Psoas muscle (tissue), 8 donors: ENCODE results near the gene CCDC197. TPM values are rescaled to one million over a fixed set of nuclear protein-coding genes. Genes with fewer than 3 reads are reported as not detected.

Experiments used
- ATAC-seq, 4 donors: fragments of 200-7000 bp; cut with Tn5 transposase; one replicate each; pipeline ENCODE4 v1.9.1; 2020; ENCODE audit warnings: moderate library complexity in 3 of 4, mild to moderate bottlenecking in 2 of 4
- DNase-seq, 2 donors: peaks; one replicate each; pipeline ENCODE4 v3.0.0-alpha.2; 2020
- H3K27ac ChIP-seq: fragments of 200-600 bp; one replicate; pipeline ENCODE4 v1.8.0; 2022
- H3K27me3 ChIP-seq, 3 donors: fragments of 200-600 bp in 1 of 3; one replicate each; pipeline versions ENCODE4 v1.6.1 to v1.8.0; 2013 to 2022; ENCODE audit warnings: low read length in 2 of 3, mild to moderate bottlenecking in 2 of 3, moderate library complexity in 1 of 3; ENCODE audit not compliant: insufficient read depth in 3 of 3
- H3K36me3 ChIP-seq, 2 donors: fragments of 200-600 bp in 1 of 2; one replicate each; pipeline versions ENCODE4 v1.6.1 to v1.8.0; 2013 to 2022; ENCODE audit warnings: low read depth in 1 of 2, mild to moderate bottlenecking in 1 of 2, moderate library complexity in 1 of 2; ENCODE audit not compliant: insufficient read depth in 1 of 2
- H3K4me1 ChIP-seq: fragments of 200-600 bp; one replicate; pipeline ENCODE4 v1.8.0; 2022
- H3K4me3 ChIP-seq: fragments of 200-600 bp; one replicate; pipeline ENCODE4 v1.8.0; 2022; ENCODE audit warnings: mild to moderate bottlenecking
- H3K9me3 ChIP-seq: fragments of 200-600 bp; one replicate; pipeline ENCODE4 v1.8.0; 2022
- WGBS, 3 donors: extraction: QIAGEN DNeasy Blood & Tissue Kit; methylation state at CpG; one replicate each; pipeline versions ENCODE4 v1.1.6 to v1.1.7; 2013; 5-methylcytosine and 5-hydroxymethylcytosine counted together
- intact Hi-C, 2 donors: fragments of 100-400 bp; cut with DNase I; formaldehyde crosslinking; loops; one replicate each; pipeline versions ENCODE4 v1.11.0 to v1.14.2; 2022
- polyA plus RNA-seq, 3 donors: library from polyadenylated mRNA; stranded (reverse); fragments of 200-250 nt; gene quantifications; one replicate each; pipeline ENCODE4 v1.2.3, GENCODE V29; 2013
- total RNA-seq, 4 donors: library from RNA; stranded (reverse); fragmentation: NEBNext Ultra II Directional in 2 of 4; extraction: Animal tissue kit (Norgen Biotek cat#: 25700) in 2 of 4; gene quantifications; one replicate each; pipeline versions ENCODE4 v1.2.1 to v1.2.4, GENCODE V29; 2021 to 2023
- TF ChIP-seq, protein P1 (sequence below): fragments of 200-600 bp; IDR thresholded peaks from one replicate; pipeline ENCODE4 v1.8.0; 2022; ENCODE audit warnings: antibody characterized with exemption
- donor health status: healthy with polysubstance abuse.
- donor health status: DM: no; HTN: no; CAD: no; lungs with moderate emphysema.
- donor health status: Bipolar disorder and iron deficiency.
- donor health status: healthy.
- donor health status: DM: yes; HTN: yes; CAD: no.
- donor health status: DM: no; HTN: no; CAD: no.
- donor health status: DM: no; HTN: no; CAD: no.
- donor health status: DM: yes; HTN: yes; CAD: no.

CCDC197 gene
- total and polyA plus RNA-seq, 7 donors: 0.04 to 3.9 (median 0.71) TPM

GRCh38 chr14:93999573-93999972, 2.5 kb downstream of the CCDC197 start:
- Histone ChIP-seq H3K36me3 (no peaks in the 10 kb centered on the region), H3K9me3 (no peaks in the 10 kb centered on the region), H3K4me3 (no peak overlapping the region), H3K27ac (peak overlapping the region; percentile 93), H3K27me3 (no peaks in the 10 kb centered on the region), H3K4me1 (peaks cover 47% of the 10 kb centered on the region)
- intact Hi-C loops: loop anchor here in 1 of 2 donors (5.0 kb wide), 1 partner anchor 42 kb away; no protein-coding TSS in a partner anchor
- 69 to 77% (median 77%) methylated on average over 8 of the region's 8 CpGs for WGBS, 3 donors
- TF ChIP-seq, protein P1, sequence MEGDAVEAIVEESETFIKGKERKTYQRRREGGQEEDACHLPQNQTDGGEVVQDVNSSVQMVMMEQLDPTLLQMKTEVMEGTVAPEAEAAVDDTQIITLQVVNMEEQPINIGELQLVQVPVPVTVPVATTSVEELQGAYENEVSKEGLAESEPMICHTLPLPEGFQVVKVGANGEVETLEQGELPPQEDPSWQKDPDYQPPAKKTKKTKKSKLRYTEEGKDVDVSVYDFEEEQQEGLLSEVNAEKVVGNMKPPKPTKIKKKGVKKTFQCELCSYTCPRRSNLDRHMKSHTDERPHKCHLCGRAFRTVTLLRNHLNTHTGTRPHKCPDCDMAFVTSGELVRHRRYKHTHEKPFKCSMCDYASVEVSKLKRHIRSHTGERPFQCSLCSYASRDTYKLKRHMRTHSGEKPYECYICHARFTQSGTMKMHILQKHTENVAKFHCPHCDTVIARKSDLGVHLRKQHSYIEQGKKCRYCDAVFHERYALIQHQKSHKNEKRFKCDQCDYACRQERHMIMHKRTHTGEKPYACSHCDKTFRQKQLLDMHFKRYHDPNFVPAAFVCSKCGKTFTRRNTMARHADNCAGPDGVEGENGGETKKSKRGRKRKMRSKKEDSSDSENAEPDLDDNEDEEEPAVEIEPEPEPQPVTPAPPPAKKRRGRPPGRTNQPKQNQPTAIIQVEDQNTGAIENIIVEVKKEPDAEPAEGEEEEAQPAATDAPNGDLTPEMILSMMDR: peak; percentile 9
- ATAC-seq: no peak
- peak in 1 of 2 donors; percentile 17 for DNase-seq

- H3K27me3 ChIP-seq: no peaks in the 10 kb centered on the region
- no peak overlapping the region for H3K27ac ChIP-seq
- TF ChIP-seq, protein P1: no peak
- peaks cover 45% of the 10 kb centered on the region for H3K4me1 ChIP-seq
- ATAC-seq (no peak), DNase-seq (peak in 1 of 2 donors; percentile 36)
- 85 to 91% (median 88%) methylated on average over 6 of the region's 6 CpGs for WGBS, 3 donors
- H3K36me3 ChIP-seq: peaks cover 0 to 4% of the 10 kb centered on the region in 2 donors
- intact Hi-C loops: loop anchor here in 1 of 2 donors (5.0 kb wide), 1 partner anchor 58 kb away; no protein-coding TSS in a partner anchor
- no peaks in the 10 kb centered on the region for H3K9me3 ChIP-seq
- no peak overlapping the region for H3K4me3 ChIP-seq
These were observed 3.2 kb downstream of the CCDC197 start for GRCh38 chr14:94000267-94000666.

DNA sequence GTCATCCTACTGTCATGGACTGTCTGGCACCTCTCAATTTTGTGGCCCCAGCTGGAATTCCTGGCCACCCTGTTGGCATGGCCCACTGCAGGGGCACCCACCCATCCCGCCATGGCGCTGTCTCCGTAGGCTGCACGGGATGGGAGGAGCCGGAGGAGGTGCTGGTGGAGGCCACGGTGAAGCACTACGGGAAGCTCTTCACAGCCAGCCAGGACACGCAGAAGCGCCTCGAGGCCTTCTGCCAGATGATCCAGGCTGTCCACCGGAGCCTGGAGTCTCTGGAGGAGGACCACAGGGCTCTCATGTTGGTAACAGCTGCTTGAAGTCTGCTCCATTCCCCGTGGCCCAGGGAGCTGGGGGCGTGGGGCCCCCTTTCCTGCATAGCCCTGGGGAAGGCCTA, 3.9 kb downstream of the CCDC197 start:
- no peaks in the 10 kb centered on the region for H3K9me3 ChIP-seq
- peak overlapping the region; percentile 68 for H3K27ac ChIP-seq
- ATAC-seq (peak in 2 of 4 donors; percentile 7 to 8), DNase-seq (no peak)
- TF ChIP-seq, protein P1: no peak
- H3K36me3 ChIP-seq: peaks cover 0 to 4% of the 10 kb centered on the region in 2 donors
- H3K4me1 ChIP-seq: peaks cover 38% of the 10 kb centered on the region
- no peak overlapping the region for H3K4me3 ChIP-seq
- intact Hi-C loops: loop anchor here in 1 of 2 donors (5.0 kb wide), 1 partner anchor 59 kb away; no protein-coding TSS in a partner anchor
- 26 to 57% (median 38%) methylated on average over 13 of the region's 13 CpGs for WGBS, 3 donors
- no peaks in the 10 kb centered on the region for H3K27me3 ChIP-seq

DNA sequence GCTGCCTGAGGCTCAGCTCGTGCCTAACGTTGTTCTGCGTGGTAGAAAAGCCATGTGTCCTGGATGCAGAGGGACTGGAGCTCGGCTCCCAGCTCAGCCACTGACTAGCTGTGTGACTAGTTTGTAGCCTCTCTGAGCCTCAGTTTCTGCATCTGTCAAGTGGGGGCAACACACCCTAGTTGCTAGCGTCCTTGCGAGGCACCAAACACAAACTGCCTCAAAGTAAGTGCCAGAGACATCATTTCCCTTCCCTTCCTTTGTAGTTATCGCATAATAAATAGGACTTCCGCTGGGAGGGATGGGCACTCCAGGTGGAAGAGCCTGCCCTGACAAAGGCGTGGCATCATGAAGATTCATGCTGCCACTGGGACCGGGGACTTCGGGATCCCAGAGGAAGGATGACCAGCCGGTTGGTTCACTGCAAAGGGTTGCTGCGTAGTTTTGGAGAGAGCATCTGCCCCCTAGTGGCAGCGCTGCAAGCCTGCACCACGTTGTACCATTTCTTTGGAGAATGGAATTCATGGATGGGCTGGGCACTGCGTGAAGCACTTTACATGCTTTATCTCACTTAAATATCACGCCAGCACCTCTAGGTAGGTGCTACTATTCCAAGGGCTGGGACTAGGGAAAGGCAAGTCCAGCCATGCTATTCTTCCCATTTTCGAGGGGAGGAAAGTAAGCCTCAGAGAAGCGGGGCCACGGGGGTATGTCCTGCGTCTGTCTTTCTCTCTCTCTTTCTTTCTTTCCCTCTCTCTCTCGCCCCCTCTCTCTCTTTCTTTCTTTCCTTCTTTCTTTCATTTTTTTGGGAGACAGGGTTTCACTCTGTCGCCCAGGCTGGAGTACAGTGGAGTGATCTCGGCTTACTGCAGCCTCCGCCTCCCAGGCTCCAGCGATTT, 4.6 kb downstream of the CCDC197 start:
- no peak overlapping the region for H3K4me3 ChIP-seq
- ATAC-seq: peak; percentile 67 to 77 (median 72)
- H3K4me1 ChIP-seq: peaks cover 32% of the 10 kb centered on the region
- 38 to 40% (median 39%) methylated on average over 26 of the region's 26 CpGs for WGBS, 3 donors
- H3K27me3 ChIP-seq: no peaks in the 10 kb centered on the region
- TF ChIP-seq, protein P1: peak; percentile 99
- intact Hi-C loops: loop anchor here in 1 of 2 donors (5.0 kb wide), 1 partner anchor 59 kb away; no protein-coding TSS in a partner anchor
- DNase-seq: peak; percentile 57 to 75
- peak overlapping the region; percentile 68 for H3K27ac ChIP-seq
- peaks cover 0 to 4% of the 10 kb centered on the region in 2 donors for H3K36me3 ChIP-seq
- no peaks in the 10 kb centered on the region for H3K9me3 ChIP-seq
